Activated CD4-positive, alpha-beta T cell treated with anti-CD3 and anti-CD28 coated beads, Interleukin-2, amount 50 U/mL, for 1 hour (primary cell): ENCODE results near the gene IL10RA.
"Not testable (repeated sequence)": the region's sequence is repeated elsewhere in the genome, so short reads cannot be mapped to it uniquely, and the experiment has no call there.

ENCODE experiments used
- DNase-seq: peaks from one replicate; pipeline ENCODE4 v3.0.0-alpha.2; 2020

The IL10RA gene

DNA sequence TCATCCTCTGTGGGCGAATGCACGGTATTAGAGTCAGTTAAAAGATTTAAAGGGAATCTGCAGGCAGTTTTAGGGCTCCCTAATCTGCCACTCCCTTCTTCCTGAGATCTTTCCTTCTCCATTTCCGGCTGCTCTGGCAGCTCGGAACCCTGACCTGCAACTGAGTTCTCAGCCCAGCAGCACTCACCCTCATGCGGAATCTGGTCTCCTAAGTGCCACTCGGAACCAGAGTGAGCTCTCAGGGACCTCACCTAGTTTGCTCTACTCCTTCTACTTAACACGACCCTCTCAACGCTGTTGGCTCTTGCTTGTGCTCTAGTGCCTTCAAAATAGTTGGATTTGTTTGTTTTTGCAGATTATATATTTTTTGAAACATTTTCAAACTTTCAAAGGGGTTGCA, 19.3 kb upstream of the IL10RA start:
- no peak for DNase-seq

GRCh38 chr11:117969160-117969991, 16.8 kb upstream of the IL10RA start:
- no peak for DNase-seq

DNA sequence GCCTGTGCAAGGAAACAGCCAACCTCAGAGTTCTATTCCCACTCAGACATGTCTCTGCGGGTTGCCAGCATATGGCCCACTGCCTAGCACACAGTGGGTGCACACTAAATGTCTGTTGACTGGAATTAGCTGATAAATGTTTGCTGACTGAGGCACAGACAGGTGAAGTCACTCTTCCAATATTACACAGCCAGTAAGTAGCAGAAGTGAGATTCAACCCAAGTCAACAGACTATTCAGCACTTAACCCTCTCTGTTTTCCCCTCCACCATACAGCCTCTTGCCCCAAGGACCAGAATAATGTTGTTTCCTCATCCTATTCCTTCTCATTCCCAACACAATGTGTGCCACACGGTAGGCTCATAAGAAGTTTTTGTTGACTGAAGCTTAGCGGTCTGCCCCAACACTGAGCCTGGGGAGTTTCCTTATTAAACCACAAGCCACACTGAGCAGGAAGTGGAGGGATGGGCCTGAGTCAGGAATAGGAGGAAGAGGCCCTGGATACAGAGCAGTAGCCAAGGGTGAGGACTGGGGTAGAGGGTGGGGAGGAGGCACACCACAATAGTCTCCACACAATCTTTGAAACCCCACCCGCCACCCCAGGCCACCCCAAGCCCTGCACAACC, 15.7 kb upstream of the IL10RA start:
- DNase-seq, result no peak

GRCh38 chr11:117972044-117972443, 14.2 kb upstream of the IL10RA start:
- DNase-seq, result no peak

GRCh38 chr11:117972629-117973502, 13.3 kb upstream of the IL10RA start:
- DNase-seq, result no peak

DNA sequence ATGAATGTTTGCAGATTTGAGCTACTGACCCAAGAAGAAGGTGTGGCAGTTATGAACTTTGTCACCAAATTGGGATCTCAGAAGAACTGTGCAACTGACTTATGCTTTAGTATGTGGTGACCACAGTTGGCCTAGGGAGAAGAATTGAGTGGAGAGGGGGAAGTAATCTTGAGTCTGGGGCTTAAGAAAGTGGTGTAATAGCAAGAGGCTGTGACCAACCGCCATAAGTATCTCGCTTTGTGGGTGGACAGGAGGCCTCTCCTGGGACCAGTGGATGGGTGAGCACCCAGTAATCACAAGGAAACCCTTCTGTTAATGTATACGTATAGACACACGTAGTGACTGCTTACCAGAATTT, 12.7 kb upstream of the IL10RA start:
- no peak for DNase-seq

GRCh38 chr11:117976445-117976844, 9.7 kb upstream of the IL10RA start:
- no peak for DNase-seq

DNA sequence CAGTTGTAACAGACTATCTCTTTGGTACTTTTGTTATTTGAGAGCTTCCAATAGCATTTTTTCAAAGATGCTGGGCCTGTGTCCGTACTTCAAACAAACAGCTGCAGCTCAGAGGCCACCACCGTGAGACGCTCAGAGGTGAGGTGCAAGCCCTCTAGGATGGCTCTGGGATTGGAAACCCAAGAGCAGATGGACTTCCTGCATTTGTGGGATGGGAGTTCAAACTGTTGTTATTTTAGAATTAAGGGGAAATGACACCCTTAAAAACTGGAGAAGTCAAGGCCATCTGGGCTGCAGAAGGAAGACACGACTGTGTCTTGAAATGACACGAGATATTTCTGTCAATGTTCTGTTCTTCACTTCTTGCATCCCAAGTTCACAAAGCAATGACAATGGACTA, 9.2 kb upstream of the IL10RA start:
- no peak for DNase-seq

DNA sequence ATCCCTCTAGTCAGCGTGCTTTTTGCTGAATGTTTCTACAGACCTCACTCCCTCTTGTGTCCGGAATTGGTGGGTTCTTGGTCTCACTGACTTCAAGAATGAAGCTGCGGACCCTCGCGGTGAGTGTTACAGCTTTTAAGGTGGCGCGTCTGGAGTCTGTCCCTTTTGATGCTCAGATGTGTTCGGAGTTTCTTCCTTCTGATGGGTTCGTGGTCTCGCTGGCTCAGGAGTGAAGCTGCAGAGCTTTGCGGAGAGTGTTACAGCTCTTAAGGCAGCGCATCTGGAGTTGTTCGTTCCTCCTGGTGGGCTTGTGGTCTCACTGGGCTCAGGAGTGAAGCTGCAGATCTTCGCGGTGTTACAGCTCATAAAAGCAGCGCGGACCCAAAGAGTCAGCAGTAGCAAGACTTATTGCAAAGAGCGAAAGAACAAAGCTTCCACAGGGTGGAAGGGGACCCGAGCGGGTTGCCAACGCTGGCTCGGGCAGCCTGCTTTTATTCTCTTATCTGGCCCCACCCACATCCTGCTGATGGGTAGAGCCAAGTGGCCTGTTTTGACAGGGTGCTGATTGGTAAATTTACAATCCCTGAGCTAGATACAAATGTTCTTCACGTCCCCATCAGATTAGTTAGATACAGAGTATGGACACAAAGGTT, 8.5 kb upstream of the IL10RA start:
- not testable (repeated sequence) for DNase-seq

DNA sequence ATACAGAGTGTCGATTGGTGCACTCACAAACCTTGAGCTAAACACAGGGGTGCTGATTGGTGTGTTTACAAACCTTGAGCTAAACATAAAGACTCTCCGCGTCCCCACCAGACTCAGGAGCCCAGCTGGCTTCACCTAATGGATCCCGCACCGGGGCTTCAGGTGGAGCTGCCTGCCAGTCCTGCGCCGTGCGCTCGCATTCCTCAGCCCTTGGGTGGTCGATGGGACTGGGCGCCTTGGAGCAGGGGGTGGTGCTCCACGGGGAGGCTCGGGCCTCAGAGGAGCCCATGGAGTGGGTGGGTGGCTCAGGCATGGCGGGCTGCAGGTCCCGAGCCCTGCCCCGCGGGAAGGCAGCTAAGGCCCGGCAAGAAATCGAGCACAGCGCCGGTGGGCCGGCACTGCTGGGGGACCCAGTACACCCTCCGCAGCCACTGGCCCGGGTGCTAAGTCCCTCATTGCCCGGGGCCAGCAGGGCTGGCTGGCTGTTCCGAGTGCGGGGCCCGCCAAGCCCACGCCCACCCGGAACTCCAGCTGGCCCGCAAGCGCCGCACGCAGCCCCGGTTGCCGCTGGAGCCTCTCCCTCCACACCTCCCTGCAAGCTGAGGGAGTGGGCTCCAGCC, 7.8 kb upstream of the IL10RA start:
- DNase-seq, result not testable (repeated sequence)

GRCh38 chr11:117978991-117979390, 7.2 kb upstream of the IL10RA start:
- no peak for DNase-seq

DNA sequence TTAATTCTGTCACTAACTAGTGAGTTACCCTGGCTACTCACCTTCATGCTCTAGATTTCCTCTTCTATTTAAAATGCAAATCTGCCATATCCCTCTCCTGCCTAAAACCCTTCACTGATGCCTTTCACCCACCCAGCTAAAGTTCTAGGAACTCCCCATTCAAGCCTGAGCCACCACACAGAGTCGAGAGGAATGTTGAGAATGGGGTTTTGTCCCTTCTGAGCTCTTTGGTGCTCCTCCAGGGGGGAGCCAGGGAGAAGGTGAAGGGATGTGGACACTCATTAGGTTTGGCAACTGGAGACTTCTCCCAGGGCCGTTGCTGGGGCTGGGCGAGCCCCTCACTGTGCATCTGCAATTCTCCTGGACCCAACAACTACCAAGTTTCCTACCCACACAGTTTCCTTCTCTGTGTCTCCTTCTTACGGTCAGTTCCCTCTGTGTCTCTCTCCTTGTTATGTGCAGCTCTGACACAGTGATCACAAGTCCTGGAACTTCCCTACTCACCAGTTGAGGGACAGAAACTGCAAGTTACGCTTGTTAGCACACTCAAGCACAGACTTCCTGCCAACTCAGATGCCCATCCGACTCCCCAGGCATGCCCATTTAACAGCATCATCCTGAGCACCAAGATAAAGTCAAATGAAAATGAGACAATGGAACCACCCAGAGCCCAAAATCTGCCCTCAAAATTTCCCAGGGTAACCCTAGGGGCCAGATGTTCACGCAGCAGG, 6.5 kb upstream of the IL10RA start:
- DNase-seq, result no peak

DNA sequence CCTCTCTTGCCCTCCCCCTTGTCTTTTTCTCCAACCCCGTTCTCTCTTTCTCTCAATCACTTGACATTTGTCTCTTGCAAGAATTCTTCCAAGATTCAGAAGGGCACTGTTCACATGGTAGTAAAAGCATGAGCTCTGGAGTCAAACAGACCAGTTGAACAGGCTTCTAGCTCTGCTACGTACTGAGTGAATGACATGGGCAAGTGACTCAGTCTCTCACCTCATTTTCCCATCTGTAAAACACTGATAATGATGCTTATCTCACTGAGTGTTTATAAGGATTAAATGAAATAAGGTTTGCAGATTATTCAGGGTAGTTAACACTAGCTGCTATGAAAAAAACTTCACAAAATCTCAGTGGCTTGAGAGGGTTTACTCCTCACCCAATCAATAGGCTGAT, 5.9 kb upstream of the IL10RA start:
- no peak for DNase-seq

GRCh38 chr11:117980720-117981119, 5.5 kb upstream of the IL10RA start:
- no peak for DNase-seq

- no peak for DNase-seq
Observed at GRCh38 chr11:117983163-117983475, 3.1 kb upstream of the IL10RA start.

- DNase-seq, result no peak
Observed at GRCh38 chr11:117984476-117984875, 1.7 kb upstream of the IL10RA start.

DNA sequence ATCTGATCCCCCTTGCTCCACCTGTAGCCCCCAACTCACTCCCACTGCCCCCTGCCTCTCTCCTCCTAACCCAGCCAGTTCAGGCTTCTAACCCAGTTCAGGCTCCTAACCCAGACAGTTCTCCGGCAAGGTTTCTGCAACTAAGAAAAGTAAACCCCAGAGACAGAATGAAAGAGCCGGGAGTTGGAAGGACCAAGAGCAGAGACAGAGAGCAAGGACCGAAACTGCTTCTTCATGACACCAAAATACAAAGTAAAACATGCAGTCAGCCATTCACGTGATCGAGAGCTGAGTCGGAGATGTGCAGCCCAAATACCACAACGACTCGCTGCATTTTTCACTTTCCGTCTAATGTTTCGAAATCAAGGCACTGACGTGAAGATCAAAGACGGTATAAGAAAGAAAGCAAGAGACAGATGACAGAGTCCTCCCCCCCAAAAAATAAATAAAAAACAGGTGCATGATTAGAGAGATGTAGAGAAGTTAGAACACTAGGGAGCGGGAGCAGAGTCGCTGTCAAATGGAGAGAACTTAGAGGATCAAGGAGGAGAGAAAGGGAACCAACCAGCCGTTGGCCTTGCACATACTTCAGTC, 884 bp downstream of the IL10RA start:
- peak; percentile 54 for DNase-seq

GRCh38 chr11:117989351-117990102, 3.3 kb downstream of the IL10RA start:
- DNase-seq, result no peak

DNA sequence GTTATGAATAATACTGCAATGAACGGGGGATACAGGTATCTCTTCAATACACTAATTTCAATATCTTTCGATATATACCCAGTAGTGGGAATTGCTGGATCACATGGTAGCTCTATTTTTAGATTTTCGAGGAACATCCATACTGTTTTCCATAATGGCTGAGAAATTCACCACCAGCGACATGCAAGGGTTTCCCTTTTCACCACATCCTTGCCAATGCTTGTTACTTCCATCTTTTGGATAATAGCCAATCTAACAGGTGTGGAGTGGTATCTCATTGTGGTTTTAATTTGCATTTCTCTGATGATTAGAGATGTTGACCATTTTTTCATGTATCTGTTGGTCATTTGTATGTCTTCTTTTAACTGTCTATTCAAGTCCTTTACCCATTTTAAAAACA, 5.9 kb downstream of the IL10RA start:
- DNase-seq, result no peak

GRCh38 chr11:117992620-117993019, 6.4 kb downstream of the IL10RA start:
- no peak for DNase-seq
